ENCODE data around the gene PPFIA4. TPM values are rescaled to one million over a fixed set of nuclear protein-coding genes. Genes with fewer than 3 reads are reported as not detected.

Gene PPFIA4
- total RNA-seq, 2 experiments from 2014 or later, result 0.93 to 0.98 TPM

DNA sequence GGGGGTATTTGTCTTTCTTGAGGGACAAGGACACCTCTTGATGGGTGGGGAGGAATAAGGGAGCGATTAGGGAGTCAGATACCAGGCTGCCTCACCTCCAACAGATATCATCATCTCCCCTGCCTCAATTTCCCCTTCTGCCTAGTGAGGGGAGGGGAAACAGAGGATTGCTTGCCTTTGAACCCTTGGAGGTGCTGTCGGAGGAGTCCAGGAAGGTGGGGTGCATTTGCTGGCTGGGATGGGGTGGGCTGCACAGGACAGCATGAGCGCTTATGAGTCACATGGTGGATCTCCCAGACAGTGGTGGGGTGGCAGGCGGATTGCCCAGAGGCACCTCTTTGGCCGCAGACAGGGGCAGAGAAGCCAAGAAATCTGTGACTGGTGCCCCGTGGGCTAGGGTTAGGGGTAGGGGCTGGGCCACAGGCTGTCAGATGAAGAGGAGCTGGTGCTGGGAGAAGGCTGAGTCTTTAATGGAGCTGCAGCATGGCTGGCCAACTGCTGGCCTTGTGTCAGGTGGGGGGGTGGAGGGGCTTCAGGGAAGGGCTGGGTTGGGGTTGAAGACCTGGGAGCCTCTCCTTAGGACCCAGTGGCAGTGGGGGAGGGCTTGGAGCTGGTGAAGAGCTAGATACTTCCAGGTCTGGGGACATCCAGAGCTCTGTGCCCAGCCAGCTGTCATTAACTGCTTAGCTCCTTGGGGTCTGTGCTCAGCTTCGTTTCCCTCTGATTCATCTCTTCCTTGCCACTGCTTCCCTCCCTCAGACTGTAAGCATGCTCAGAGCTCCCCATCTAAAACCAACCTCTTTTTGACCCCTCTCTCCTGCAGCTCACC, 94.2 kb downstream of the PPFIA4 start:
- no peaks in the 10 kb centered on the region for H3K4me1 ChIP-seq (ENCODE audit: insufficient read depth, low read length)
- Mint-ChIP-seq H3K27ac (no peak overlapping the region), H3K4me1 (ENCODE audit: low read depth) (peaks cover 5% of the 10 kb centered on the region), H3K27me3 (peaks cover 76% of the 10 kb centered on the region), H3K4me3 (no peak overlapping the region), H3K9me3 (no peaks in the 10 kb centered on the region), H3K36me3 (ENCODE audit: low read depth) (no peaks in the 10 kb centered on the region)
- TF ChIP-seq, protein P1, sequence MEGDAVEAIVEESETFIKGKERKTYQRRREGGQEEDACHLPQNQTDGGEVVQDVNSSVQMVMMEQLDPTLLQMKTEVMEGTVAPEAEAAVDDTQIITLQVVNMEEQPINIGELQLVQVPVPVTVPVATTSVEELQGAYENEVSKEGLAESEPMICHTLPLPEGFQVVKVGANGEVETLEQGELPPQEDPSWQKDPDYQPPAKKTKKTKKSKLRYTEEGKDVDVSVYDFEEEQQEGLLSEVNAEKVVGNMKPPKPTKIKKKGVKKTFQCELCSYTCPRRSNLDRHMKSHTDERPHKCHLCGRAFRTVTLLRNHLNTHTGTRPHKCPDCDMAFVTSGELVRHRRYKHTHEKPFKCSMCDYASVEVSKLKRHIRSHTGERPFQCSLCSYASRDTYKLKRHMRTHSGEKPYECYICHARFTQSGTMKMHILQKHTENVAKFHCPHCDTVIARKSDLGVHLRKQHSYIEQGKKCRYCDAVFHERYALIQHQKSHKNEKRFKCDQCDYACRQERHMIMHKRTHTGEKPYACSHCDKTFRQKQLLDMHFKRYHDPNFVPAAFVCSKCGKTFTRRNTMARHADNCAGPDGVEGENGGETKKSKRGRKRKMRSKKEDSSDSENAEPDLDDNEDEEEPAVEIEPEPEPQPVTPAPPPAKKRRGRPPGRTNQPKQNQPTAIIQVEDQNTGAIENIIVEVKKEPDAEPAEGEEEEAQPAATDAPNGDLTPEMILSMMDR (IDR thresholded peaks at IDR 0.05), result no peak
- no peak overlapping the region for H3K4me3 ChIP-seq (ENCODE audit: low read length)
- no peak overlapping the region for H3K27ac ChIP-seq (ENCODE audit: low read depth in 1 of 2, low read length in 2 of 2)
- H3K27me3 ChIP-seq (ENCODE audit: control insufficient read depth in 1 of 2, insufficient read depth in 2 of 2, low read length in 2 of 2), result peaks cover 36 to 67% of the 10 kb centered on the region in 2 experiments
- ChIA-PET POLR2A (no interaction called here), CTCF (no interaction called here)
- H3K9me3 ChIP-seq (ENCODE audit: control insufficient read depth in 1 of 2, insufficient read depth in 1 of 2, low read length in 2 of 2), result peaks cover 0 to 11% of the 10 kb centered on the region in 2 experiments
- DNase-seq, result no peak
- intact Hi-C loops (cut with DNase I, micrococcal nuclease), result no loop called here
- H3K36me3 ChIP-seq (ENCODE audit: insufficient read depth, low read length), result no peaks in the 10 kb centered on the region
- no peak for ATAC-seq (ENCODE audit: poor library complexity)

DNA sequence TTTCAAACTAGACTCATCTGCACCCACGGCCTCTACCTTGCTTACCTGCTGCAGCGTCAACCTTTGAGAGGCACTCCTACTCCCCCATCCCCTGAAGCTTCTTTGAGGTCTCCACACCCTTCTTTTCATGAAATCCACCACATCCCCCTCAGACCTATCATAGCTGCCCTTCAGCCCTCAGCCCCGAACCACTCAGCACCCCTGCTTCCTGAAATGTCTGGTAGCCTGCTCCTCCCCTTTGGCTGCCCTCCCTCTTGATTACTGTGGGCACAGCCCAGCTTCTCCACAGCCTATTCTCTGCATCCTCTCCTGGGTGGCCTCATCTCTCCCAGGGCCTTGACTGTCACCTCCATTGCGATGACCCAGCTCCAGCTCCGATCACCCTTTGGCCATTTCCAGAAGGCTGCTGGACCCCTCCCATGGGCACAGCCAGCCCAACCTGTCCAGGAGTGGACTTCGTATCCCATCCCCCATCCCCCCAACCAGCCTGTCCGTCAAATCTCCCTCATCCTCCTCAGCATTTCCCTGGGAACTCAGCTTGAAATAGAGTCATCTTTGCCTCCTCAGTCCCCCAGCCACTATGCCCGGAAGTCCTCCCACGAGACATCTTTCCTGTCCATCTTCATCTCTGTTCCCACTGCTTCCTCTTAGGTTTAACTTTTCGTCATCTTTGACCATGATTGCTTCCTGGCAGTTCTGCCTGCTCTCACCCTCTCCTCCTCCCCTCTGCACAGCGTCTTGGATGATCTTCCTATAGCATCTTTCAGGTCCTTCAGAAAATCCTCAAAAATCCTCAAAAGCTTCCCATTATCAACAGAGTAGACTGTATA, 95.1 kb downstream of the PPFIA4 start:
- H3K27me3 Mint-ChIP-seq, result peaks cover 85% of the 10 kb centered on the region
- no peaks in the 10 kb centered on the region for H3K36me3 Mint-ChIP-seq (ENCODE audit: low read depth)
- ChIA-PET POLR2A (no interaction called here), CTCF (no interaction called here)
- intact Hi-C loops (cut with DNase I, micrococcal nuclease), result no loop called here
- Histone ChIP-seq H3K27me3 (ENCODE audit: control insufficient read depth in 1 of 2, insufficient read depth in 2 of 2, low read length in 2 of 2) (peaks cover 39 to 73% of the 10 kb centered on the region in 2 experiments), H3K9me3 (ENCODE audit: control insufficient read depth in 1 of 2, insufficient read depth in 1 of 2, low read length in 2 of 2) (peaks cover 0 to 11% of the 10 kb centered on the region in 2 experiments), H3K27ac (ENCODE audit: low read depth in 1 of 2, low read length in 2 of 2) (no peak overlapping the region), H3K4me3 (ENCODE audit: low read length) (no peak overlapping the region), H3K36me3 (ENCODE audit: insufficient read depth, low read length) (no peaks in the 10 kb centered on the region), H3K4me1 (ENCODE audit: insufficient read depth, low read length) (no peaks in the 10 kb centered on the region)
- H3K9me3 Mint-ChIP-seq, result no peaks in the 10 kb centered on the region
- H3K4me1 Mint-ChIP-seq (ENCODE audit: low read depth), result peaks cover 5% of the 10 kb centered on the region
- no peak overlapping the region for H3K4me3 Mint-ChIP-seq
- ATAC-seq (ENCODE audit: poor library complexity) (no peak), DNase-seq (peak in 1 of 14 experiments; percentile 20)
- TF ChIP-seq, protein P1 (IDR thresholded peaks at IDR 0.05), result no peak
- no peak overlapping the region for H3K27ac Mint-ChIP-seq

DNA sequence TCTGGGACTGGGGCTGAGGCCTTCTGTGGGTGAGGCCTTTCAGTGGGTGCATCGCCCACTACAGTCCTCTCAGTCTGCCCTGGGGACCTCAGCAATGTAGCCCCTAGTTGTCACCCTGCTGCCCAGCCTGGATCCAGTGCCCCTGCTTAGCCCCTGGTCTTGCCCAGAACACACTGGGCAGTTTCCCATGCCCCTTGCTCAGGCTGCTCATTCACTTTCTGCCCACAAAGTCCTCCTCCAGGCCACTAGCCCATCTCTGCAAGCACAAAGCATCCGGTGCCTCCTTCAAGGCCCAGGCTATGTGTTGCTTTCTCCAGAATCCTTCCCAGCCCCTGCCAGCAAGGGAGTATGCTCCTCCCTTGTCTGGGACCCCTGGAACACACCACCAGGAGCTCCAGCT, 95.9 kb downstream of the PPFIA4 start:
- Mint-ChIP-seq H3K4me3 (no peak overlapping the region), H3K27ac (no peak overlapping the region), H3K4me1 (ENCODE audit: low read depth) (peaks cover 8% of the 10 kb centered on the region), H3K36me3 (ENCODE audit: low read depth) (no peaks in the 10 kb centered on the region), H3K27me3 (peaks cover 86% of the 10 kb centered on the region), H3K9me3 (no peaks in the 10 kb centered on the region)
- intact Hi-C loops (cut with DNase I, micrococcal nuclease), result no loop called here
- ChIA-PET CTCF (no interaction called here), POLR2A (no interaction called here)
- ATAC-seq (ENCODE audit: poor library complexity) (no peak), DNase-seq (no peak)
- Histone ChIP-seq H3K9me3 (ENCODE audit: control insufficient read depth in 1 of 2, insufficient read depth in 1 of 2, low read length in 2 of 2) (peaks cover 0 to 11% of the 10 kb centered on the region in 2 experiments), H3K4me1 (ENCODE audit: insufficient read depth, low read length) (peaks cover 2% of the 10 kb centered on the region), H3K27me3 (ENCODE audit: control insufficient read depth in 1 of 2, insufficient read depth in 2 of 2, low read length in 2 of 2) (peaks cover 44 to 77% of the 10 kb centered on the region in 2 experiments), H3K4me3 (ENCODE audit: low read length) (no peak overlapping the region), H3K36me3 (ENCODE audit: insufficient read depth, low read length) (no peaks in the 10 kb centered on the region), H3K27ac (ENCODE audit: low read depth in 1 of 2, low read length in 2 of 2) (no peak overlapping the region)
- TF ChIP-seq, protein P1 (IDR thresholded peaks at IDR 0.05), result no peak
